H9 (cell line): Measurements from ENCODE around the gene TNRC6C. TPM values are rescaled to one million over a fixed set of nuclear protein-coding genes. Genes with fewer than 3 reads are reported as not detected.

Source experiments
- DNase-seq: peaks from one replicate; pipeline ENCODE4 v3.0.0-alpha.2; 2017
- H2AFZ ChIP-seq: one replicate; pipeline ENCODE4 v1.6.1; 2013; ENCODE audit warnings: mild to moderate bottlenecking, low read length, control low read depth, moderate library complexity
- H2AK5ac ChIP-seq: 2 replicates; pipeline ENCODE4 v1.6.1; 2013; ENCODE audit warnings: low read length, control low read depth, mixed read lengths; ENCODE audit not compliant: insufficient read length
- H2BK120ac ChIP-seq: one replicate; pipeline ENCODE4 v1.6.1; 2013; ENCODE audit warnings: low read depth, mild to moderate bottlenecking, low read length, control low read depth, inconsistent platforms; ENCODE audit not compliant: poor library complexity, severe bottlenecking
- H2BK12ac ChIP-seq: 2 replicates; pipeline ENCODE4 v1.6.1; 2013; ENCODE audit warnings: low read length, control low read depth, mixed read lengths, low read depth; ENCODE audit not compliant: insufficient read length
- H2BK15ac ChIP-seq: 2 replicates; pipeline ENCODE4 v1.6.1; 2013; ENCODE audit warnings: low read depth, low read length, control low read depth
- H2BK20ac ChIP-seq: one replicate; pipeline ENCODE4 v1.6.1; 2013; ENCODE audit warnings: low read depth, mild to moderate bottlenecking, low read length, control low read depth, inconsistent platforms; ENCODE audit not compliant: poor library complexity, severe bottlenecking
- H2BK5ac ChIP-seq: 2 replicates; pipeline ENCODE4 v1.6.1; 2013; ENCODE audit warnings: low read length, control low read depth, mixed read lengths; ENCODE audit not compliant: insufficient read length
- H3K14ac ChIP-seq: 2 replicates; pipeline ENCODE4 v1.6.1; 2013; ENCODE audit warnings: low read length, control low read depth; ENCODE audit not compliant: insufficient read depth
- H3K18ac ChIP-seq: 2 replicates; pipeline ENCODE4 v1.6.1; 2013; ENCODE audit warnings: low read depth, mild to moderate bottlenecking, mixed read lengths, low read length, control low read depth; ENCODE audit not compliant: insufficient read length
- H3K23ac ChIP-seq: 2 replicates; pipeline ENCODE4 v1.6.1; 2013; ENCODE audit warnings: low read length, control low read depth, mixed read lengths, low read depth; ENCODE audit not compliant: insufficient read length
- H3K23me2 ChIP-seq: 2 replicates; pipeline ENCODE4 v1.6.1; 2013; ENCODE audit warnings: low read depth, mild to moderate bottlenecking, mixed read lengths, low read length, control low read depth; ENCODE audit not compliant: insufficient read length, poor library complexity, severe bottlenecking
- H3K27ac ChIP-seq: 2 replicates; pipeline ENCODE4 v1.5.1; 2013; ENCODE audit warnings: low read length, control low read depth, mixed read lengths, low read depth; ENCODE audit not compliant: insufficient read length
- H3K27me3 ChIP-seq: 2 replicates; pipeline ENCODE4 v1.6.1; 2013; ENCODE audit warnings: low read length, control low read depth, inconsistent platforms; ENCODE audit not compliant: insufficient read depth
- H3K4ac ChIP-seq: 2 replicates; pipeline ENCODE4 v1.6.1; 2013; ENCODE audit warnings: low read depth, mild to moderate bottlenecking, control low read depth, inconsistent platforms, low read length, moderate library complexity
- H3K4me1 ChIP-seq: 2 replicates; pipeline ENCODE4 v1.6.1; 2013; ENCODE audit warnings: low read length, control low read depth, inconsistent platforms; ENCODE audit not compliant: insufficient read depth
- H3K4me2 ChIP-seq: 2 replicates; pipeline ENCODE4 v1.6.1; 2013; ENCODE audit warnings: low read length, control low read depth, mixed read lengths; ENCODE audit not compliant: insufficient read length, insufficient read depth
- H3K56ac ChIP-seq: 2 replicates; pipeline ENCODE4 v1.6.1; 2013; ENCODE audit warnings: low read depth, mild to moderate bottlenecking, mixed read lengths, low read length, control low read depth; ENCODE audit not compliant: insufficient read length
- H3K79me1 ChIP-seq: 2 replicates; pipeline ENCODE4 v1.6.1; 2013; ENCODE audit warnings: low read depth, mild to moderate bottlenecking, moderate library complexity, low read length, control low read depth, inconsistent platforms; ENCODE audit not compliant: insufficient read depth, poor library complexity, severe bottlenecking
- H3K79me2 ChIP-seq: 2 replicates; pipeline ENCODE4 v1.6.1; 2013; ENCODE audit warnings: low read length, control low read depth, inconsistent platforms; ENCODE audit not compliant: insufficient read depth
- H3K9ac ChIP-seq: 2 replicates; pipeline ENCODE4 v1.6.1; 2013; ENCODE audit warnings: low read length, control low read depth, mixed read lengths; ENCODE audit not compliant: insufficient read length; ENCODE audit errors: extremely low read depth
- H3K9me3 ChIP-seq: one replicate; pipeline ENCODE4 v1.6.1; 2013; ENCODE audit warnings: low read depth, low read length, inconsistent platforms; ENCODE audit not compliant: control insufficient read depth
- H3T11ph ChIP-seq: one replicate; pipeline ENCODE4 v1.6.1; 2013; ENCODE audit warnings: mild to moderate bottlenecking, low read length, control low read depth, inconsistent platforms
- H4K20me1 ChIP-seq: one replicate; pipeline ENCODE4 v1.6.1; 2013; ENCODE audit not compliant: control insufficient read depth, insufficient read length, insufficient read depth
- H4K5ac ChIP-seq: 2 replicates; pipeline ENCODE4 v1.6.1; 2013; ENCODE audit warnings: low read depth, mild to moderate bottlenecking, mixed read lengths, low read length, control low read depth; ENCODE audit not compliant: insufficient read length
- H4K8ac ChIP-seq: replicated peaks from 2 replicates; pipeline ENCODE4 v1.6.1; 2013; ENCODE audit warnings: low read length, control low read depth, mixed read lengths, low read depth; ENCODE audit not compliant: insufficient read length
- H4K91ac ChIP-seq: 2 replicates; pipeline ENCODE4 v1.6.1; 2013; ENCODE audit warnings: low read depth, mild to moderate bottlenecking, moderate library complexity, mixed read lengths, low read length, control low read depth; ENCODE audit not compliant: insufficient read length
- H3K27ac Mint-ChIP-seq, 3 experiments: 2 replicates in 2 of 3; 3 replicates in 1 of 3; pipeline ENCODE4 v1.8.0; 2020 to 2021; ENCODE audit warnings: mixed read lengths in 3 of 3, mild to moderate bottlenecking in 1 of 3, moderate library complexity in 1 of 3
- H3K27me3 Mint-ChIP-seq: 2 replicates; pipeline ENCODE4 v1.8.0; 2021; ENCODE audit warnings: low read depth, mild to moderate bottlenecking, moderate library complexity, mixed read lengths
- H3K36me3 Mint-ChIP-seq, 3 experiments: 2 replicates in 2 of 3; 3 replicates in 1 of 3; pipeline ENCODE4 v1.8.0; 2020 to 2021; ENCODE audit warnings: low read depth in 3 of 3, mixed read lengths in 3 of 3; ENCODE audit not compliant: insufficient read depth in 1 of 3
- H3K4me1 Mint-ChIP-seq, 2 experiments: 2 replicates each; pipeline ENCODE4 v1.8.0; 2020; ENCODE audit warnings: mixed read lengths in 2 of 2
- H3K4me3 Mint-ChIP-seq, 2 experiments: 2 replicates in 1 of 2; 3 replicates in 1 of 2; pipeline ENCODE4 v1.8.0; 2020 to 2021; ENCODE audit warnings: mild to moderate bottlenecking in 2 of 2, mixed read lengths in 2 of 2, moderate library complexity in 1 of 2
- H3K9me3 Mint-ChIP-seq, 2 experiments: 2 replicates in 1 of 2; 3 replicates in 1 of 2; pipeline ENCODE4 v1.8.0; 2020; ENCODE audit warnings: mild to moderate bottlenecking in 2 of 2, mixed read lengths in 2 of 2, moderate library complexity in 1 of 2
- CTCF ChIP-seq: fragments of 200-600 bp; sonication (generic); conservative IDR thresholded peaks from 3 replicates; pipeline ENCODE4 v1.8.0; 2021; ENCODE audit warnings: antibody characterized with exemption, mild to moderate bottlenecking
- WGBS: extraction: QIAGEN DNeasy Blood & Tissue Kit; methylation state at CpG from one replicate; pipeline ENCODE4 v1.1.7; 2013; ENCODE audit warnings: missing lambda C conversion rate, low lambda C conversion rate, mixed read lengths; ENCODE audit not compliant: insufficient read length; ENCODE audit errors: extremely low coverage; 5-methylcytosine and 5-hydroxymethylcytosine counted together
- total RNA-seq: library from RNA; stranded (reverse); gene quantifications from 2 replicates; pipeline ENCODE4 v1.2.1, GENCODE V29; 2021

TNRC6C gene
- total RNA-seq, 1 experiment from 2014 or later = 24.7 TPM

- Histone ChIP-seq H3K4me1 (no peaks in the 10 kb centered on the region), H4K8ac (no peak overlapping the region), H4K91ac (no peak overlapping the region), H2BK120ac (no peak overlapping the region), H2BK12ac (no peak overlapping the region), H3K27ac (no peak overlapping the region), H2AK5ac (no peak overlapping the region), H2BK5ac (no peak overlapping the region), H2AFZ (no peak overlapping the region), H3K4ac (no peak overlapping the region), H3K18ac (no peak overlapping the region), H3K23me2 (no peaks in the 10 kb centered on the region), H4K20me1 (no peaks in the 10 kb centered on the region), H3K79me1 (no peaks in the 10 kb centered on the region), H3K9ac (no peak overlapping the region), H4K5ac (no peak overlapping the region), H3K56ac (no peak overlapping the region), H2BK15ac (no peak overlapping the region), H3K27me3 (no peaks in the 10 kb centered on the region), H3K23ac (no peak overlapping the region), H3K79me2 (no peaks in the 10 kb centered on the region), H3K9me3 (no peaks in the 10 kb centered on the region), H3T11ph (no peak overlapping the region), H3K14ac (no peak overlapping the region), H3K4me2 (no peak overlapping the region), H2BK20ac (no peak overlapping the region)
- 0 out of 7 replicates have a peak overlapping the region, but pooled peaks of 1 of the 3 experiments have one; percentile 73 for H3K27ac Mint-ChIP-seq
- TF ChIP-seq CTCF = no peak
- peaks cover 2% of the 10 kb centered on the region in 2 experiments; a peak in 3 of 4 replicates for H3K4me1 Mint-ChIP-seq
- WGBS = no CpG with 5 or more reads among the region's 19 CpGs
- H3K27me3 Mint-ChIP-seq = no peaks in the 10 kb centered on the region; the same call in 1 of the 2 replicates
- H3K9me3 Mint-ChIP-seq = no peaks in the 10 kb centered on the region
- H3K4me3 Mint-ChIP-seq = no peak overlapping the region
- peaks cover 2 to 38% (median 10%) of the 10 kb centered on the region in 3 experiments; a peak in 4 of 7 replicates for H3K36me3 Mint-ChIP-seq
- no peak for DNase-seq
Observed at GRCh38 chr17:78111016-78111726, 152.7 kb downstream of the TNRC6C start.
